Ureter (tissue), 1 donor: Measurements from ENCODE around the gene TCF19. TPM values are rescaled to one million over a fixed set of nuclear protein-coding genes. Genes with fewer than 3 reads are reported as not detected.
"Not testable (repeated sequence)": the region's sequence is repeated elsewhere in the genome, so short reads cannot be mapped to it uniquely, and the experiment has no call there.

Source experiments
- DNase-seq: peaks from one replicate; pipeline ENCODE4 v3.0.0-alpha.2; 2020; ENCODE audit warnings: low spot score
- total RNA-seq: library from RNA; stranded (reverse); gene quantifications from one replicate; pipeline ENCODE4 v1.2.4, GENCODE V29; 2023
- donor health status: DM: yes; HTN: yes; CAD: no.

Gene TCF19
- total RNA-seq, 1 donor from 2014 or later: 5.9 TPM

- no peak for DNase-seq
Measured at GRCh38 chr6:31179896-31180295, 21.5 kb downstream of the TCF19 start.

- peak; percentile 76 for DNase-seq
Measured at GRCh38 chr6:31180500-31180899, 22.1 kb downstream of the TCF19 start.

DNA sequence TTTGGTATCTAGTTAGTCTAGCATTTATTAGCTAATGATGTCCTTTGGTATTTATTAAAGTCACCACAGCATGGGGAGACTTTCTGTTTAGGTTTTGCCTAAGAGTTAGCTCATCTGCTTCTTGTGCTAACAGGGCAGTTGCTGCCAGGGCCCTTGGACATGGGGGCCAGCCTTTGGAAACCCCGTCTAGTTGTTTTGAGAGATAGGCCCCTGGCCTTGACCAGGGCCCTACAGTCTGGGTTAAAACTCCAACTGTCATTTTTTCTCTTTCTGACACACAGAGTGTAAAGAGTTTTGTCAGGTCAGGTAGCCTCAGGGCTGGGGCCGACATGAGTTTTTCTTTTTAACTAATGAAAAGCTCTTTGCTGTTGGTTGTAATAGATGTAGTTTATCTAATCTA, 24.9 kb downstream of the TCF19 start:
- not testable (repeated sequence) for DNase-seq

DNA sequence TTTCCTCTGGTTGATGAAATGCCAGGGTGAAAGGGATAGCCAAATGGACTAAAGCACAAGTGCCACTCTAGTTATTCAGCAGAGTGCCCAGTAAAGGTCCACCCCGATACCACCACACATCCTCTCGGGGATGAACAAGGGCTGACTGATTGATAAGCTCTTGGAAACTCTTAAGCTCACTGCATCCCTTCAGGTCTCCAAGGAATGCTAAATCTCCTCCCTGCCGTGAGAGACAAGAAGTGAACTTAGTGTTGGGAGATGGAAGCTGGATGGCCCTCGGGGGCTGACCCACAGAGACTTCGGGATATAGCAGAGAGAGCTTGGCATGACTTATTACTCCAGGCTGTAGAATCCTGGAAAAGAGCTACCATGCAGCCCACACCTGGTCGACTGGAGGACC, 25.5 kb downstream of the TCF19 start:
- DNase-seq: not testable (repeated sequence)

DNA sequence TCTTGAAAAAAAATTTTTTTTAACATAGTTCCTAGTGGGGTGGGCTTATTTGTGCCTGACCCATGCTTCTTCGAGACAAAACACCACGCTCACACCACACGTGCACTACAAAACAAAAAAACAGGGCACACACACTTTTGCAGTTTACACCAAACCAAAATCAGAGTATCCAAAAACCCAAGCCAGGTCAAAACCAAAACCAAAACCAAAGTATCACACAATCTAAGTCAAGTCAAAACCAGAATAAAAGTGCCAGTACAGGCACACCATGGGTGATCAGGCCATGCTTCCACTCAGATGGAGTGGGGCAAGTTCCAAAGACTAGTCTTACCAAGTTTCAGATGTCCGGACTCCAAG, 27.3 kb downstream of the TCF19 start:
- DNase-seq: not testable (repeated sequence)

GRCh38 chr6:31186052-31186734, 27.8 kb downstream of the TCF19 start:
- peak; percentile 72 for DNase-seq

DNA sequence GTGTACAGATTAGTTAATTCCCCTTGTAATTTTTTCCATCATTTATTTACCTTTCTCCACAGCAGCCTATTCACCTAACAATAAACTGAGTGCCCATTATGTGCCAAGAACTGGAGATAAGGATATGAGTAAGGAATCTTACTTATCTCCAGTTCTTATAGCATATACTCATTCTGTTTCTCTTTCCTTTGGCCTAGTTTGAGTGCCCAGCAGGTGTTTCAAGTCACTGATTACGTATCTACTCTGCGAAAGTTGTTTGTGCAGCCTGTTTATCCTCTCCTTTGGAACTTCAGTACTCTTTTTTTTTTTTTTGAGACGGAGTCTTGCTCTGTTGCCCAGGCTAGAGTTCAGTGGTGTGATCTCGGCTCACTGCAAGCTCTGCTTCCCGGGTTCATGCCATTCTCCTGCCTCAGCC, 29.4 kb downstream of the TCF19 start:
- DNase-seq: no peak

DNA sequence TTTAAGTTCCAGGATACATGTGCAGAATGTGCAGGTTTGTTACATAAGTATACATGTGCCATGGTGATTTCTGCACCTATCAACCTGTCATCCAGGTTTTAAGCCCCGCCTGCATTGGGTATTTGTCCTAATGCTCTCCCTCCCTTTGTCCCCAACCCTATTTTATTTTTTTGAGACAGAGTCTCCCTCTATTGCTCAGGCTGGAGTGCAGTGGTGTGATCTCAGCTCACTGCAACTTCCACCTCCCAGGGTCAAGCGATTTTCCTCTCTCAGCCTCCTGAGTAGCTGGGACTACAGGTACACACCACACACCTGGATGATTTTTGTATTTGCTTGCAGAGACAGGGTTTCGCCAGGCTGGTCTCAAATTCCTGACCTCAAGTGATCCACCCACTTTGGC, 30.8 kb downstream of the TCF19 start:
- not testable (repeated sequence) for DNase-seq

DNA sequence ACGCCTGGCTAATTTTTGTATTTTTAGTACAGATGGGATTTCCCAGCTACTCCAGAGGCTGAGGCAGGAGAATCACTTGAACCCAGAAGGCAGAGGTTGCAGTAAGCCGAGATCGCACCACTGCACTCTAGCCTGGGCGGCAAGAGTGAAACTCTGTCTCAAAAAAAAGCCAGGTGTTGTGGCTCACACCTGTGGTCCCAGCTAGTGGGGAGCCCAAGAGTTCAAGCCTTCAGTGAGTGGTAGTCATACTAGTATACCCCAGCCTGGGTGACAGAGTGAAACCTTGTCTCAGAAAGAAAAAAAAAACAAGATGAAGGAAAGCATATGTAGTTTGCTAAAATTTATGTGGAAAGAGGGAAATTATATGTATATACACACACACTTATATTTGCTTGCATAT, 32.1 kb downstream of the TCF19 start:
- no peak for DNase-seq

DNA sequence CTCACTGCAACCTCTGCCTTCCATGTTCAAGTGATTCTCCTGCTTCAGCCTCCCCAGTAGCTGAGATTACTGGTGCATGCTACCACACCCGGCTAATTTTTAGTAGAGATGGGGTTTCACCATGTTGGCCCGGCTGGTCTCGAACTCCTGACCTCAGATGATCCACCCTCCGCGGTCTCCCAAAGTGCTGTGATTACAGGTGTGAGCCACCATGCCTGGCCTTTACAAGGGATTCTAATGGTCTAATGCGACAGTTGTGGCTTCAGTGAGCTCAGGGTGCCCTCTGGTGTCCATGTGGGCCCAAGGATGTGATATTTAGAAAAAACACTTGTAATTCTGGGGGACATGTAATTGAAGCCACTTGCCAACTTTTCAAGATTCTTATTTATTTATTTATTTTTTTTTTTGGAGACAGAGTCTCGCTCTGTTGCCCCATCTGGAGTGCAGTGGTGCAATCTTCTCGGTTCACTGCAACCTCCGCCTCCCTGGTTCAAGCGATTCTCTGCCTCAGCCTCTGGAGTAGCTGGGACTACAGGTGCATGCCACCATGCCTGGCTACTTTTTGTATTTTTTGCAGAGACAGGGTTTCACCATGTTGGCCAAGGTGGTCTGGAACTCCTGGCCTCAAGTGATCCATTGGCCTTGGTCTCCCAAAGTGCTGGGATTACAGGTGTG, 34.2 kb downstream of the TCF19 start:
- DNase-seq: peak; percentile 71

DNA sequence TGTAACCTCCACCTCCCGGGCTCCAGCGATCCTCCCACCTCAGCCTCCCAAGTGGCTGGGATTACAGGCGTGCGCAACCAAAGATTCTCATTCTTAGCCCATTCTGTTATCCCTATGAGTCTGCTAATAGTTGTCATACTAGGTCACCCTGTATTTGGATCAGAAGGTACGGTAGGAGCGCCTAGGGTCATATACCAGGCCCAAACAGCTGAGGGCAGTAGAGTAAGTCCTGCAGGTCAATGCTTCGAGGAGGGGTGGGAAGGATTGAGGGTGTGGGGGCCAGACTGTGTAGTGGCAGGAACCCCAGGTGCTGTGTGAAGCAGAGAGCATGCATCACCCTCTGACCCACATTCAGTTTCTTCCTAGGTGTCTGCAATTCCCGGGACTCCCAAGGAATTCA, 34.8 kb downstream of the TCF19 start:
- DNase-seq: no peak

DNA sequence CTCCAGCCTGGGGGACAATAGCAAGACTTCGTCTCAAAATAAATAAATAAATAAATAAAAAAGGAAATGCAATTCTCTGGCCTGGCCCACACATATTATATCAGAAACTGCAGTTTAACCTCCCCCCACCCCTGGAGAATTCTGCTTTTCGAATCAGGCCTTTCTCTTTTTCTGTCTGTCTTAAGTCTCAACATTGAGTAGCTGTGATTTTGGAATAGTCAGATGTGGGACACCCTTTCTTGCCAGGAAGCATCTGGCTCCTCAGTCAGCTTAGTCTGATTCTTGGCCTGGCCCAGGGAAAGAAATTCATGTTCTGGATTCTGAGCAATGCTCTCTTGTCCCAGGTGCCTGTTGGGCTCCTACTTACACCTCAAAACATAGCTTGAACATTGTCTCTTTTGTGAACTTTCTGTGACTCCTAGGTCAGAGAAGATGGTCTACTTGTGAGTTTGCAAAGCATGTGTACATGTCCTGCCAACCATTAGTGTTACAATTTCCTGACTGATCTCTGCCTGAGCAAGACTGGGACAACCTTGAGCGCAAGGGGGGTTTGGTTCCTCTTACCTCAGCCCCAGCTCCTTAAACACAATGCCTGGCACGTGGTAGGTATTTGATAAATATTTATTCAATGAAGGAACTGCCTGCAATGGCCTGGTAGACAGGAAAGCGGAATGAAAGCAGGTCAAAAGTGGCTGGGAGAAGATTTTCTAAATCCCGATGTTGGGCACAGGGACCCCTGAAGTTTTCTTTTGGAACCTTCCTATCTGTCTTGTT, 35.9 kb downstream of the TCF19 start:
- DNase-seq: no peak

GRCh38 chr6:31195308-31195979, 37.1 kb downstream of the TCF19 start:
- not testable (repeated sequence) for DNase-seq

DNA sequence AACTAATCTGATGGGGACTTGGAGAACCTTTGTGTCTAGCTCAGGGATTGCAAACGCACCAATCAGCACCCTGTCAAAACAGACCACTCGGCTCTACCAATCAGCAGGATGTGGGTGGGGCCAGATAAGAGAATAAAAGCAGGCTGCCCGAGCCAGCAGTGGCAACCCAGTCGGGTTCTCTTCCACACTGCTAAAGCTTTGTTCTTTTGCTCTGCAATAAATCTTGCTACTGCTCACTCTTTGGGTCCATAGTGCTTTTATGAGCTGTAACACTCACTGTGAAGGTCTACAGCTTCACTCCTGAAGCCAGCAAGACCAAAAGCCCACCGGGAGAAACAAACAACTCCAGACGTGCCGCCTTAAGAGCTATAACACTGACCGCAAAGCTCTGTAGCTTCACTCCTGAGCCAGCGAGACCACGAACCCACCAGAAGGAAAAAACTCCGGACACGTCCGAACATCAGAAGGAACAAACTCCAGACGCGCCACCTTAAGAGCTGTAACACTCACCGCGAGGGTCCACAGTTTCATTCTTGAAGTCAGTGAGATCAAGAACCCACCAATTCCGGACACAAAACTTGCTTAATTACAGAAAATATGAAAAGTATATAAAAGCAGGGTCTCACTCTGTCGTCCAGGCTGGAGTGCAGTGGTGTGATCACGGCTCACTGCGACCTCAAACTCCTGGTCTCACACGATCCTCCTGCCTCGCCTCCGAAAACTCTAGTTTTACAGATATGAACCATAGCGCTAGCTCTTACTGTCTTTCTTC, 38.0 kb downstream of the TCF19 start:
- DNase-seq: not testable (repeated sequence)

GRCh38 chr6:31197559-31198305, 39.3 kb downstream of the TCF19 start:
- DNase-seq: peak; percentile 91

GRCh38 chr6:31199105-31199452, 40.7 kb downstream of the TCF19 start:
- not testable (repeated sequence) for DNase-seq

GRCh38 chr6:31202259-31203166, 44.1 kb downstream of the TCF19 start:
- DNase-seq: no peak

DNA sequence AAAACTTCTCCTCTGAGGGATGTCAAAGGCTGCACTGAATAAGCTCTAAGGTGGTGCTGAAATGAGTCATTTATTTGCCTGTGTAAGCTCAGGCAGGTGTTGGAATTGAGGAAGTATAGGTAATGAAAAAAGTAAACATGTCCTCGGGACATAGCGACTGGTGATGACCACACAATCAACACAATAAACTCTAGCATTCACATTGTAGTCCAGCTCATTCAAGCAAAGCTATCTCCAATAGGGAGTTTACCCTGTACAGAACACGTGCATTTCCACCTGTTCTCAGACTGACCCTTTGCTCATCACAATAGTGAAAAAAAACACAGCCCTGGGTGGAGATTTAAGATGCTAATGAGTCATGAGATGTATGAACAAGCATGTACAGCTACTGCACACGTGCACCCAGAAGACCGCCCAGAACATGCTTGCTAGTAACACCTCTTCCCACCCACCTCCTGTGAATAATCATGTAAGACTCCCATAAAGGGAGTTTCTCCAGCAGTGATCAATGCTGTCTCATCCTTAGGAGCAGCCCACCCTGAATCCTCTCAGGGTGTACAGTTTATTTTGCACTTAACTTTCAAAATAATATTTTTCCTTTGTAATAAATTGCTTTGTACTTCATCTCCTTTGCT, 45.1 kb downstream of the TCF19 start:
- DNase-seq: no peak

DNA sequence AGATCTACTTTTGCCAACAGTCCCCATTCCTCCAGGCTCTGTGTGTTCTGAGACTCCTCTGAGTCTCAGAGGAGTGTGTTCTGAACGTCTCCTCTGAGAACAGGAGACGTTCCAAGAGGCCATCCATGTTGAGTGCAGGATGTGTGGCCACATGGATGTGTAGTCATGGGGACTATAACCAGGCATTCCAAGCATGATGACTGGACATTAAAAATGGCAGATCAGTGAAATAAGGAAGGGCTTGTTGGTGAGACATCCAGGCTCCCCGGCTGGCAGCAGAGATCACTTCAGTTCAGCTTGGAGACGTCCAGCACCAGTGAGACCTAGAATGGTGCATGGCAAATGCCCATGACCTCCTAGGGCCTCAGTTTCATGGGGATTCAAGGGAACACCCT, 46.4 kb downstream of the TCF19 start:
- DNase-seq: no peak
